NT2/D1 (cell line): ENCODE results near the gene GRID2.

Experiments
- SUZ12 ChIP-seq: IDR thresholded peaks from 2 replicates; pipeline ENCODE4 v1.6.1; 2011; ENCODE audit not compliant: insufficient read length, insufficient read depth; ENCODE audit errors: extremely low read depth
- YY1 ChIP-seq: IDR thresholded peaks from 2 replicates; pipeline ENCODE4 v1.6.1; 2011; ENCODE audit not compliant: insufficient read length, insufficient read depth

DNA sequence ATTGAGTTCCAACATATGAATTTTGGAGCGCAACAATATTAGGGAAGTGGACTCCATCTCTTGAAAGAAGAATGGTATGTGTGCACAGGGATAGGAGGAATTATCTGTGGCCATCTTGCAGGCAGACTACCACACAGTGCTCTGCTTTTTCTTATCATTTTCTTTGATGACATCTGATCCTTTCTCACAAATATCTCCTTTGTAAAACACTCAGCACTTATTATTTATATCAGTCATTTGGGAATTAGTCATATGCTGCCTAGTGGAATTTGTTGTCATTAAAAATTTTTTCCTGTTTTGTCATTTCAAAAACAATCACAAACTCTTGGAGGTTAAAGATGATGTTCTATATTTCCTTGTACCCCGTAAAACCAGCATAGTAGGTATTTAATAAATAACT, 1080.5 kb downstream of the GRID2 start:
- no peak for TF ChIP-seq YY1
- no peak for TF ChIP-seq SUZ12
